HEK293 (cell line): ENCODE data around the gene NCOA7.

Source experiments
- CTCF ChIA-PET: fragments of 350-600 bp; formaldehyde crosslinking; extraction: SDS; loops from one replicate; lab custom pipeline; 2021; ENCODE audit warnings: antibody characterized with exemption; lab: Yijun Ruan, JAX
- POLR2A ChIA-PET: fragments of 300-600 bp; formaldehyde crosslinking; extraction: SDS; loops from one replicate; lab custom pipeline; 2020; ENCODE audit warnings: antibody characterized with exemption, inconsistent platforms; lab: Yijun Ruan, JAX
- H3K27ac ChIP-seq: fragments of 200-500 bp; sonication (Bioruptor generic); 2 replicates; pipeline ENCODE4 v1.5.1; 2014; ENCODE audit warnings: low read depth, low read length, control low read depth, inconsistent platforms; ENCODE audit errors: extremely low read depth
- H3K36me3 ChIP-seq, 2 experiments: fragments of 200-500 bp in 1 of 2; sonication (Bioruptor generic) in 1 of 2; 1 replicate in 1 of 2; 2 replicates in 1 of 2; pipeline ENCODE4 v1.5.1; 2014 to 2017; ENCODE audit warnings: inconsistent platforms in 2 of 2, low read length in 2 of 2; ENCODE audit not compliant: control insufficient read depth in 2 of 2, insufficient read depth in 1 of 2
- H3K4me1 ChIP-seq: fragments of 200-500 bp; sonication (Bioruptor generic); 2 replicates; pipeline ENCODE4 v1.5.1; 2014; ENCODE audit warnings: mild to moderate bottlenecking, low read length, inconsistent platforms; ENCODE audit not compliant: control insufficient read depth, insufficient read depth
- H3K4me3 ChIP-seq: 2 replicates; pipeline ENCODE4 v1.5.1; 2011; ENCODE audit warnings: low read depth, mild to moderate bottlenecking, control low read depth, low read length, moderate library complexity
- H3K9me3 ChIP-seq: fragments of 200-500 bp; sonication (Bioruptor generic); 2 replicates; pipeline ENCODE4 v1.5.1; 2014; ENCODE audit warnings: low read depth, low read length, inconsistent platforms; ENCODE audit not compliant: control insufficient read depth, insufficient read depth
- AEBP2 ChIP-seq: fragments of 450-650 bp; formaldehyde crosslinking; IDR thresholded peaks from 2 replicates; pipeline ENCODE4 v1.5.1; 2016; ENCODE audit warnings: missing biosample characterization, missing genetic modification characterization, borderline replicate concordance
- ATF2 ChIP-seq: fragments of 450-650 bp; formaldehyde crosslinking; IDR thresholded peaks from 2 replicates; pipeline ENCODE4 v1.5.1; 2016; ENCODE audit warnings: missing biosample characterization, missing genetic modification characterization, low read depth
- BCL11A ChIP-seq: fragments of 450-650 bp; formaldehyde crosslinking; IDR thresholded peaks from 2 replicates; pipeline ENCODE4 v1.5.1; 2016; ENCODE audit warnings: low read depth, missing biosample characterization, missing genetic modification characterization
- GLI4 ChIP-seq: fragments of 450-650 bp; formaldehyde crosslinking; IDR thresholded peaks from 2 replicates; pipeline ENCODE4 v1.5.1; 2016; ENCODE audit warnings: missing biosample characterization, missing genetic modification characterization
- GLIS1 ChIP-seq: fragments of 450-650 bp; formaldehyde crosslinking; IDR thresholded peaks from 2 replicates; pipeline ENCODE4 v1.5.1; 2016; ENCODE audit warnings: missing biosample characterization, missing genetic modification characterization
- KLF1 ChIP-seq: fragments of 450-650 bp; formaldehyde crosslinking; IDR thresholded peaks from 2 replicates; pipeline ENCODE4 v1.5.1; 2016; ENCODE audit warnings: missing biosample characterization, missing genetic modification characterization
- RBAK ChIP-seq: fragments of 450-650 bp; formaldehyde crosslinking; IDR thresholded peaks from 2 replicates; pipeline ENCODE4 v1.5.1; 2016; ENCODE audit warnings: missing biosample characterization, missing genetic modification characterization
- SETDB1 ChIP-seq: IDR thresholded peaks from one replicate; pipeline ENCODE4 v1.6.1; 2017; ENCODE audit warnings: mild to moderate bottlenecking, low read length, moderate library complexity, mixed read lengths; ENCODE audit not compliant: insufficient read length
- YY2 ChIP-seq: fragments of 450-650 bp; formaldehyde crosslinking; IDR thresholded peaks from 2 replicates; pipeline ENCODE4 v1.5.1; 2016; ENCODE audit warnings: missing biosample characterization, missing genetic modification characterization
- ZFP41 ChIP-seq: fragments of 450-650 bp; formaldehyde crosslinking; IDR thresholded peaks from 2 replicates; pipeline ENCODE4 v1.5.1; 2016; ENCODE audit warnings: missing biosample characterization, missing genetic modification characterization, borderline replicate concordance
- ZIC2 ChIP-seq: fragments of 450-650 bp; formaldehyde crosslinking; IDR thresholded peaks from 2 replicates; pipeline ENCODE4 v1.5.1; 2016; ENCODE audit warnings: missing biosample characterization, missing genetic modification characterization
- ZNF157 ChIP-seq: fragments of 450-650 bp; formaldehyde crosslinking; IDR thresholded peaks from 2 replicates; pipeline ENCODE4 v1.5.1; 2016; ENCODE audit warnings: missing biosample characterization, missing genetic modification characterization
- ZNF239 ChIP-seq: fragments of 450-650 bp; formaldehyde crosslinking; IDR thresholded peaks from 2 replicates; pipeline ENCODE4 v1.5.1; 2016; ENCODE audit warnings: missing biosample characterization, missing genetic modification characterization
- ZNF248 ChIP-seq: fragments of 450-650 bp; formaldehyde crosslinking; IDR thresholded peaks from 2 replicates; pipeline ENCODE4 v1.5.1; 2017; ENCODE audit warnings: missing biosample characterization, missing genetic modification characterization
- ZNF335 ChIP-seq: fragments of 450-650 bp; formaldehyde crosslinking; conservative IDR thresholded peaks from 2 replicates; pipeline ENCODE4 v1.5.1; 2016; ENCODE audit warnings: missing biosample characterization, missing genetic modification characterization
- ZNF341 ChIP-seq: fragments of 450-650 bp; formaldehyde crosslinking; IDR thresholded peaks from 2 replicates; pipeline ENCODE4; 2016; ENCODE audit warnings: low read depth, missing biosample characterization, missing genetic modification characterization
- ZNF362 ChIP-seq: fragments of 450-650 bp; formaldehyde crosslinking; IDR thresholded peaks from 2 replicates; pipeline ENCODE4 v1.5.1; 2016; ENCODE audit warnings: missing biosample characterization, missing genetic modification characterization
- ZNF423 ChIP-seq: fragments of 450-650 bp; formaldehyde crosslinking; IDR thresholded peaks from 2 replicates; pipeline ENCODE4 v1.5.1; 2016; ENCODE audit warnings: missing biosample characterization, missing genetic modification characterization
- ZNF521 ChIP-seq: fragments of 450-650 bp; formaldehyde crosslinking; IDR thresholded peaks from 2 replicates; pipeline ENCODE4 v1.5.1; 2017; ENCODE audit warnings: missing biosample characterization, mild to moderate bottlenecking, missing genetic modification characterization
- ZNF529 ChIP-seq: fragments of 450-650 bp; formaldehyde crosslinking; IDR thresholded peaks from 2 replicates; pipeline ENCODE4 v1.5.1; 2017; ENCODE audit warnings: missing genetic modification characterization, missing biosample characterization; ENCODE audit not compliant: insufficient replicate concordance
- ZNF544 ChIP-seq: fragments of 450-650 bp; formaldehyde crosslinking; IDR thresholded peaks from 2 replicates; pipeline ENCODE4 v1.5.0; 2017; ENCODE audit warnings: missing biosample characterization, missing genetic modification characterization
- ZNF585B ChIP-seq: fragments of 450-650 bp; formaldehyde crosslinking; IDR thresholded peaks from 2 replicates; pipeline ENCODE4 v1.5.1; 2016; ENCODE audit warnings: missing biosample characterization, missing genetic modification characterization
- ZNF792 ChIP-seq: fragments of 450-650 bp; formaldehyde crosslinking; IDR thresholded peaks from 2 replicates; pipeline ENCODE4 v1.5.1; 2016; ENCODE audit warnings: missing biosample characterization, missing genetic modification characterization
- TF ChIP-seq, protein P1 (sequence below): fragments of 450-650 bp; formaldehyde crosslinking; IDR thresholded peaks from 2 replicates; pipeline ENCODE4 v1.5.1; 2016; ENCODE audit warnings: missing biosample characterization, missing genetic modification characterization
- TF ChIP-seq, protein P2 (sequence below): fragments of 450-650 bp; formaldehyde crosslinking; optimal IDR thresholded peaks from 2 replicates; pipeline ENCODE3; 2016; ENCODE audit warnings: missing biosample characterization, mild to moderate bottlenecking, missing genetic modification characterization
- TF ChIP-seq, protein P3 (sequence below): fragments of 450-650 bp; formaldehyde crosslinking; conservative IDR thresholded peaks from 2 replicates; pipeline ENCODE4 v1.5.1; 2016; ENCODE audit warnings: low read depth, missing biosample characterization, missing genetic modification characterization

Gene NCOA7

DNA sequence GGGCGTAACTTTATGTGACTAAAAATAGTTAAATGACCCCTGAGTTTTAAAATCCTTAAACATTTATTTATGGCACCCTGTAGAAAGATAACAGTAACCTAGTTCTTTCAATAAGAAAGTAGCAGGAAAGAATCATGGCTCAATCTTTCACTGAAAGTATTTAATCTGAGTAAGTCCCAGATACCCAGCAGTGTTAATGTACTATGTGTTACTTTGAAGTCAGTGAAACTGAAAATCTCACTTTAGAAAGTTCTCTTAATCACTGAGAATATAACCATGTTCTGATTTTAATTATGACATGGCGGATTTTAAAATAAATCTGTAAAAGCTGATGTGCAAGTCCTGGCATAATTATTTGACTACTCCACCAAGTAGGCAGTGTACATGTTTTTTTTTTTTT, 49.4 kb upstream of the NCOA7 start:
- H3K4me3 ChIP-seq, result no peak overlapping the region
- no peaks in the 10 kb centered on the region for H3K9me3 ChIP-seq
- no peaks in the 10 kb centered on the region for H3K36me3 ChIP-seq
- TF ChIP-seq YY2 (tag by site-specific recombination), result no peak
- H3K4me1 ChIP-seq, result peaks cover 5% of the 10 kb centered on the region; the same call in 1 of the 2 replicates
- ChIA-PET POLR2A (no interaction called here), CTCF (interaction anchor here (0.6 to 1.3 kb wide), 4 partner anchors 10 to 207 kb away, joined by 3 to 5 read pairs (median 4); no protein-coding TSS in a partner anchor)
- no peak overlapping the region for H3K27ac ChIP-seq

DNA sequence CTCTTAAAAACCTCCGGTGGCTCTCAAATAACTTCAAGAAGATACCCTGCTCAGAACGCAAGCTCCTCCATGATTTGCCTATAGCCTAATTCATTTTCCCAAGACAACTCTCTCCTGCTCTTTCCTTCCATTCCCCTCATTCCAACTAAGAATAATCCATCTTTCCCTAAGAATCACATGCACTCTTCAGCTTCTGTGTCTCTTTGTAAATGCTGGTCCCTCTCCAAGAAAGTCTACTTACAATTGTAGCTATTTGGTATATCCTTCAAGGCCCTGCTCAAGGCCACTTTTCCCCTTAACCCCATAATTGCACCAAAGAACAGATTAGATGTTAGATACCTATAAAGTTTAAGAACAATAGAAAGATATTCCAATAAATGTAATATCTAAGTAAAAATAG, 48.7 kb upstream of the NCOA7 start:
- Histone ChIP-seq H3K4me1 (peaks cover 5% of the 10 kb centered on the region; the same call in 1 of the 2 replicates), H3K9me3 (no peaks in the 10 kb centered on the region), H3K27ac (no peak overlapping the region), H3K4me3 (no peak overlapping the region), H3K36me3 (no peaks in the 10 kb centered on the region)
- ChIA-PET POLR2A (no interaction called here), CTCF (interaction anchor here (0.6 to 1.3 kb wide), 5 partner anchors 9 to 208 kb away, joined by 3 to 5 read pairs (median 3); no protein-coding TSS in a partner anchor)
- TF ChIP-seq ZNF335 (tag by site-specific recombination) (peak; percentile 28; the same call in 1 of the 2 replicates), ZNF341 (tag by site-specific recombination) (no peak), ZNF248 (tag by site-specific recombination) (no peak), ATF2 (tag by site-specific recombination) (no peak), SETDB1 (no peak), ZNF239 (tag by site-specific recombination) (peak; percentile 59; the same call in 1 of the 2 replicates), ZNF792 (tag by site-specific recombination) (no peak), ZNF585B (tag by site-specific recombination) (no peak), ZNF157 (tag by site-specific recombination) (no peak), KLF1 (tag by site-specific recombination) (no peak), ZIC2 (tag by site-specific recombination) (no peak), BCL11A (tag by site-specific recombination) (no peak), ZNF423 (no peak), ZNF544 (tag by site-specific recombination) (no peak), ZNF521 (tag by site-specific recombination) (no peak), GLIS1 (tag by site-specific recombination) (no peak), RBAK (tag by site-specific recombination) (no peak), ZNF529 (tag by site-specific recombination) (no peak), ZNF362 (tag by site-specific recombination) (no peak), AEBP2 (tag by site-specific recombination) (no peak), GLI4 (tag by site-specific recombination) (0 out of 2 replicates have a peak, but pooled peaks have one; percentile 76), ZFP41 (tag by site-specific recombination) (no peak)
- TF ChIP-seq, protein P1, sequence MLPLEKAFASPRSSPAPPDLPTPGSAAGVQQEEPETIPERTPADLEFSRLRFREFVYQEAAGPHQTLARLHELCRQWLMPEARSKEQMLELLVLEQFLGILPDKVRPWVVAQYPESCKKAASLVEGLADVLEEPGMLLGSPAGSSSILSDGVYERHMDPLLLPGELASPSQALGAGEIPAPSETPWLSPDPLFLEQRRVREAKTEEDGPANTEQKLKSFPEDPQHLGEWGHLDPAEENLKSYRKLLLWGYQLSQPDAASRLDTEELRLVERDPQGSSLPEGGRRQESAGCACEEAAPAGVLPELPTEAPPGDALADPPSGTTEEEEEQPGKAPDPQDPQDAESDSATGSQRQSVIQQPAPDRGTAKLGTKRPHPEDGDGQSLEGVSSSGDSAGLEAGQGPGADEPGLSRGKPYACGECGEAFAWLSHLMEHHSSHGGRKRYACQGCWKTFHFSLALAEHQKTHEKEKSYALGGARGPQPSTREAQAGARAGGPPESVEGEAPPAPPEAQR (tag by site-specific recombination), result no peak
- TF ChIP-seq, protein P2, sequence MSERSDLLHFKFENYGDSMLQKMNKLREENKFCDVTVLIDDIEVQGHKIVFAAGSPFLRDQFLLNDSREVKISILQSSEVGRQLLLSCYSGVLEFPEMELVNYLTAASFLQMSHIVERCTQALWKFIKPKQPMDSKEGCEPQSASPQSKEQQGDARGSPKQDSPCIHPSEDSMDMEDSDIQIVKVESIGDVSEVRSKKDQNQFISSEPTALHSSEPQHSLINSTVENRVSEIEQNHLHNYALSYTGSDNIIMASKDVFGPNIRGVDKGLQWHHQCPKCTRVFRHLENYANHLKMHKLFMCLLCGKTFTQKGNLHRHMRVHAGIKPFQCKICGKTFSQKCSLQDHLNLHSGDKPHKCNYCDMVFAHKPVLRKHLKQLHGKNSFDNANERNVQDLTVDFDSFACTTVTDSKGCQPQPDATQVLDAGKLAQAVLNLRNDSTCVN, result no peak
- TF ChIP-seq, protein P3, sequence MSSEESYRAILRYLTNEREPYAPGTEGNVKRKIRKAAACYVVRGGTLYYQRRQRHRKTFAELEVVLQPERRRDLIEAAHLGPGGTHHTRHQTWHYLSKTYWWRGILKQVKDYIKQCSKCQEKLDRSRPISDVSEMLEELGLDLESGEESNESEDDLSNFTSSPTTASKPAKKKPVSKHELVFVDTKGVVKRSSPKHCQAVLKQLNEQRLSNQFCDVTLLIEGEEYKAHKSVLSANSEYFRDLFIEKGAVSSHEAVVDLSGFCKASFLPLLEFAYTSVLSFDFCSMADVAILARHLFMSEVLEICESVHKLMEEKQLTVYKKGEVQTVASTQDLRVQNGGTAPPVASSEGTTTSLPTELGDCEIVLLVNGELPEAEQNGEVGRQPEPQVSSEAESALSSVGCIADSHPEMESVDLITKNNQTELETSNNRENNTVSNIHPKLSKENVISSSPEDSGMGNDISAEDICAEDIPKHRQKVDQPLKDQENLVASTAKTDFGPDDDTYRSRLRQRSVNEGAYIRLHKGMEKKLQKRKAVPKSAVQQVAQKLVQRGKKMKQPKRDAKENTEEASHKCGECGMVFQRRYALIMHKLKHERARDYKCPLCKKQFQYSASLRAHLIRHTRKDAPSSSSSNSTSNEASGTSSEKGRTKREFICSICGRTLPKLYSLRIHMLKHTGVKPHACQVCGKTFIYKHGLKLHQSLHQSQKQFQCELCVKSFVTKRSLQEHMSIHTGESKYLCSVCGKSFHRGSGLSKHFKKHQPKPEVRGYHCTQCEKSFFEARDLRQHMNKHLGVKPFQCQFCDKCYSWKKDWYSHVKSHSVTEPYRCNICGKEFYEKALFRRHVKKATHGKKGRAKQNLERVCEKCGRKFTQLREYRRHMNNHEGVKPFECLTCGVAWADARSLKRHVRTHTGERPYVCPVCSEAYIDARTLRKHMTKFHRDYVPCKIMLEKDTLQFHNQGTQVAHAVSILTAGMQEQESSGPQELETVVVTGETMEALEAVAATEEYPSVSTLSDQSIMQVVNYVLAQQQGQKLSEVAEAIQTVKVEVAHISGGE (tag by site-specific recombination), result no peak
